Nephron (organoid): ENCODE results near the gene PPP1R3F.

Source experiments
- H3K27ac Mint-ChIP-seq, 3 experiments: 2 replicates each; pipeline ENCODE4 v1.8.0; 2020; ENCODE audit warnings: mixed read lengths in 3 of 3, mild to moderate bottlenecking in 2 of 3, moderate library complexity in 1 of 3
- H3K27me3 Mint-ChIP-seq: 2 replicates; pipeline ENCODE4 v1.8.0; 2021; ENCODE audit warnings: low read depth, mild to moderate bottlenecking, moderate library complexity, mixed read lengths
- H3K36me3 Mint-ChIP-seq: 2 replicates; pipeline ENCODE4 v1.8.0; 2020; ENCODE audit warnings: low read depth, mixed read lengths
- H3K4me1 Mint-ChIP-seq: 2 replicates; pipeline ENCODE4 v1.8.0; 2020; ENCODE audit warnings: mixed read lengths
- H3K4me3 Mint-ChIP-seq, 3 experiments: 2 replicates each; pipeline ENCODE4 v1.8.0; 2020; ENCODE audit warnings: mild to moderate bottlenecking in 3 of 3, mixed read lengths in 3 of 3, moderate library complexity in 2 of 3
- H3K9me3 Mint-ChIP-seq: 2 replicates; pipeline ENCODE4 v1.8.0; 2020; ENCODE audit warnings: mixed read lengths
- CTCF ChIP-seq, 3 experiments: fragments of 200-600 bp; sonication (generic); IDR thresholded peaks; one replicate each; pipeline ENCODE4 v1.5.0; 2021; ENCODE audit warnings: antibody characterized with exemption in 3 of 3; ENCODE audit not compliant: unreplicated experiment in 3 of 3

The PPP1R3F gene

DNA sequence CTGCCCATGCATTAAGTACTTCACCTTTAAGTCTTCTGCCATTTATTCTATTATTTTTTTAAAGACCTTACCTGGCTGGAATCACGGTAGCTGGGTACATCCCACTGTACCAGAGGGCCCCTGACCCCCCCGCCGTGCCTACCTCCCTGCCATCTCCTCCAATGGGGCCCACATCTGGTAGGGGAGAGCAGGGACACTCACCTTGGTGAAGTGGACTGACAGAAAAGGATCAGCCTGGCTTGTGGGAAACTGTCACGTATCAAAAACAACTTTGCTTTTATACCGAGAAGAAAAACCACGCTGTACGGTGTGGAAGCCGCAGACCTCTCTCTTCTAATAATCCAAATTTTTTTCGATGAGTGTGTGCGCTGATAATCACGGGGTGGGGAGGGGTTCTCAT lies 5.1 kb upstream of the PPP1R3F start, which contains the start of gene FOXP3:
Gene FOXP3, minus strand, starts transcription at position 251 of the 400 bp plus-strand sequence. CDS start 6,205 bp downstream, outside the sequence.
- Mint-ChIP-seq H3K4me3 (peak within 1 kb of the TSS in 1 of 3 experiments; percentile 5), H3K9me3 (peaks cover 27% of the 10 kb centered on the region), H3K4me1 (peaks cover 10% of the 10 kb centered on the region), H3K27ac (no peak within 1 kb of the TSS), H3K27me3 (no peaks in the 10 kb centered on the region), H3K36me3 (peaks cover 3% of the 10 kb centered on the region)
- TF ChIP-seq CTCF (IDR thresholded peaks at IDR 0.05; ENCODE audit: unreplicated experiment in 3 of 3) = no peak

DNA sequence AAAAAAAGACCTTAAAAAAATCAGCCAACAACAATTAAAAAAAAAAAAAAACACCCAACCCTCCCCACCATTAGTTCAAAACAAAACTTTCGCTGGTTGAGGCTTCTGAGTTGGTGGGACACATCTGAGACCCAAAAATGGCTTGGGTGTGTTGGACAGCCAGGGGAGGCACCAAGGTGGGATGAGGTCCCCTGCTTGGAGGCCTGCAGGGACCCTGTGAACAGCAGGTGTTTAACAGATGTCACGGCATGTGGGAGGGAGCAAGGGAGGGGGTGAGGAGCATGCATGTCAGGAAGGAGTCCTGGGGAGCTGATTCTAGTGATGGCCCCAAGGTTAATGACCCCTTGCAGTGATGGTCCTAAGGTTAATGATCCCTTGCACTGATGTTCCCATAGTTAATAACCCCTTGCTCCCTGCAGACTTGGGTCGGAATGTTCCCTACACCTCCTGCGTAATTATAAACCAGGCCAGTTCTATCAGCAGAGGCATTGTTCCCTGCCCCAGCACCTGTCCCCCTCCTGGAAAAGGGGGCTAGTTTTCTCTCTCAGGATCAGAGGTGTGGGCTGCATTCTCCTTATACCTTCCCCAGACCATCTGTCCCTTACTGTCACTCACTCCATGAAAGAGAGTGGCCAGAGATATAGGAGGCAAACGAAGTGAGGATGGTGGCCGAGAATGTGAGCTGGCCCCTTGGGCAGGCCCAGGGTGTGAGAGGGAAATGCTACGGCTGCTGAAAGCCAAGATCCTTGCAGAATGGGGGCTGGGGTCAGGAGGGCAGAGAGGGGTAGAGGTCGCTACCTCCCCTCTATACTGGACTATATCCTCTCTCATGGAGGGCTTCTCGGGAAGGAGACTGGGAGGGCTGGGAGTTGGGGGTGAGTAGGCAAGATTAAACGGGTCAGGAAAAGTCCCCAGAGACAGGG lies 2.8 kb upstream of the PPP1R3F start:
- no peak for TF ChIP-seq CTCF (IDR thresholded peaks at IDR 0.05; ENCODE audit: unreplicated experiment in 3 of 3)
- Mint-ChIP-seq H3K4me3 (peak overlapping the region; percentile 49 to 95 (median 67)), H3K9me3 (peaks cover 16% of the 10 kb centered on the region), H3K27me3 (no peaks in the 10 kb centered on the region), H3K4me1 (peaks cover 18% of the 10 kb centered on the region), H3K36me3 (peaks cover 11% of the 10 kb centered on the region), H3K27ac (peak overlapping the region; percentile 65 to 100 (median 98))

DNA sequence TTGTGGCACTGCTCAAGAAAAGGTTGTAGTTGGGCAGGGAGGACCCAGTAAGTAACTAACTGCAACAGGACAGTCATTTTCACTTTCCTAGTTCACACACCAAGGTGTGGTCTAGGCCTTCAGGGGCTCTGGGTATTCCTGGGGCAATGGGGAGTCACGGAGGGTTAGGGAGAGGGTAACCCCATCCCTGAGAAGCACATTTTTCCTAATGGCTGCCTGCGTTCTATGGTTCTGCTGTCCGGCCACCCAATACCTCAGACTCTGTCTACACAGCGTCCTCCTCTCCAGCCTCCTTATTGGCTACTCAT lies 937 bp upstream of the PPP1R3F start:
- Mint-ChIP-seq H3K27me3 (no peaks in the 10 kb centered on the region), H3K4me1 (peaks cover 25% of the 10 kb centered on the region), H3K27ac (peak overlapping the region; percentile 98 to 100 (median 99)), H3K36me3 (peaks cover 14% of the 10 kb centered on the region), H3K4me3 (peak overlapping the region; percentile 91 to 95 (median 93)), H3K9me3 (peaks cover 8% of the 10 kb centered on the region)
- no peak for TF ChIP-seq CTCF (IDR thresholded peaks at IDR 0.05; ENCODE audit: unreplicated experiment in 3 of 3)

GRCh38 chrX:49269010-49269766 lies 405 bp upstream of the PPP1R3F start:
- H3K4me3 Mint-ChIP-seq = peak overlapping the region; percentile 91 to 95 (median 93)
- H3K9me3 Mint-ChIP-seq = peaks cover 4% of the 10 kb centered on the region
- H3K4me1 Mint-ChIP-seq = peaks cover 25% of the 10 kb centered on the region
- no peaks in the 10 kb centered on the region for H3K27me3 Mint-ChIP-seq
- H3K36me3 Mint-ChIP-seq = peaks cover 14% of the 10 kb centered on the region
- TF ChIP-seq CTCF (IDR thresholded peaks at IDR 0.05; ENCODE audit: unreplicated experiment in 3 of 3) = no peak
- H3K27ac Mint-ChIP-seq = peak overlapping the region; percentile 98 to 100 (median 99)

DNA sequence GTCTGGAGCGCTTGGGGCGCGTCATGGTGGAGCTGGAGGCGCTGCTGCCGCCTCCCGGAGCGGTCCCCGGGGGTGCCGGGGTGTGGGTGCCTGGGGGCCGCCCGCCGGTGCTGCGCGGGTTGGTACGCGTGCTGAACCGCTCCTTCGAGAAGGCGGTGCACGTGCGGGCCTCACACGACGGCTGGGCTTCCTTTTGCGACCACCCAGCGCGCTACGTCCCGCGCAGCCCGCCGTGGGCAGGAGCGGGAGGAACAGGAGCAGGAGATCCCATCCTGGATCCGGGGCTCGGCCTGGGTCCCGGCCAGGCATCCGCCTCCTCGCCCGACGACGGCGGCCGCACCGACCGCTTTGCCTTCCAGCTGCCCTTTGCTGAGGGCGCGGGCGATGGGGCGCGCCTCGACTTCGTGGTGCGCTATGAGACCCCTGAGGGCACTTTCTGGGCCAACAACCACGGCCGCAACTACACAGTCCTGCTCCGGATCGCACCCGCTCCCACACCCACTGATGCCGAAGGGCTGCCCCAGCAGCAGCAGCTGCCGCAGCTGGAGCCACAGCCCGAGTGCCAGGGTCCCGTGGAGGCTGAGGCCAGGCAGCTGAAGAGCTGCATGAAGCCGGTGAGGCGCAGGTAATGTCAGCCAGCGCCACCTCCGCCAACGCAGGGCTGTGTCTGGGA lies 792 bp downstream of the PPP1R3F start:
- H3K27ac Mint-ChIP-seq = no peak overlapping the region
- H3K36me3 Mint-ChIP-seq = peaks cover 14% of the 10 kb centered on the region
- H3K4me3 Mint-ChIP-seq = peak overlapping the region; percentile 67 to 79 (median 74)
- TF ChIP-seq CTCF (IDR thresholded peaks at IDR 0.05; ENCODE audit: unreplicated experiment in 3 of 3) = no peak
- H3K27me3 Mint-ChIP-seq = no peaks in the 10 kb centered on the region
- peaks cover 31% of the 10 kb centered on the region for H3K4me1 Mint-ChIP-seq
- peaks cover 2% of the 10 kb centered on the region for H3K9me3 Mint-ChIP-seq
